ENCODE results near the gene PLK3.

DNA sequence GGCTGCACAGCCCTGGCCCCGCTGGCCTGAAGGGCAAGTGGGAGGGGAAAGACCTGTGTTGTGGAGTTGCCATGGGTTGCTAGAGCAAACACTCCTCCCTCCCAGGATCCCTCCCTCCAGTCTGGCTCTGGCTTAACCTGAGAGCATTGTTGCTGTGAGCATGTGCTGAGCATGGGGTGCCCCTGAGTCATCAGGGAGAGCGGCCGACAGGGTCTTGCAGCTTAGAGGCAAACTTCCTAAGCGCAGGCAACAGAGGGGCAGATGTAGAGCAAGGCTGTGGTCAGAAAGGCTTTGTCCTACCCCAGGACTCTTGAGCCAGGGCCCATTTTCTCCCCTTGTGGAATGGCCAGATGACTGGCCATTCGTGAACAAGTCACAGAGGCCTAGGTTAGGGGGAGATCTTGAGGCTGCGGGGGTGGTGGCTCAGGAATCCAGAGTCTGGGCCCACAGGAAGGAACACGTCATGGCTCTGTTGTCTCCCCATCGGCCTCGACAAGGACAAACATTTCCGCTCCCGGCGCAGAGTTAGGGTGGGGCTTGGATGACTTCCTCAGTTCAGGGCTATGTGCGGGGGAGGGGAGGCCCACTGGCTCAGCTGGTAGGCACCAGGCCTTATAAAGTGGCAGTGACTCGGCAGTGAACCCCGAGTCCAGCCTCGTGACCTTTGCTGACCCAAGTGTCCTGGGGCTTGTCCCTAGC, 7.3 kb downstream of the PLK3 start:
- no peak for TF ChIP-seq EZH2 (IDR thresholded peaks at IDR 0.05; ENCODE audit: borderline replicate concordance, low read length)
- TF ChIP-seq, protein P1, sequence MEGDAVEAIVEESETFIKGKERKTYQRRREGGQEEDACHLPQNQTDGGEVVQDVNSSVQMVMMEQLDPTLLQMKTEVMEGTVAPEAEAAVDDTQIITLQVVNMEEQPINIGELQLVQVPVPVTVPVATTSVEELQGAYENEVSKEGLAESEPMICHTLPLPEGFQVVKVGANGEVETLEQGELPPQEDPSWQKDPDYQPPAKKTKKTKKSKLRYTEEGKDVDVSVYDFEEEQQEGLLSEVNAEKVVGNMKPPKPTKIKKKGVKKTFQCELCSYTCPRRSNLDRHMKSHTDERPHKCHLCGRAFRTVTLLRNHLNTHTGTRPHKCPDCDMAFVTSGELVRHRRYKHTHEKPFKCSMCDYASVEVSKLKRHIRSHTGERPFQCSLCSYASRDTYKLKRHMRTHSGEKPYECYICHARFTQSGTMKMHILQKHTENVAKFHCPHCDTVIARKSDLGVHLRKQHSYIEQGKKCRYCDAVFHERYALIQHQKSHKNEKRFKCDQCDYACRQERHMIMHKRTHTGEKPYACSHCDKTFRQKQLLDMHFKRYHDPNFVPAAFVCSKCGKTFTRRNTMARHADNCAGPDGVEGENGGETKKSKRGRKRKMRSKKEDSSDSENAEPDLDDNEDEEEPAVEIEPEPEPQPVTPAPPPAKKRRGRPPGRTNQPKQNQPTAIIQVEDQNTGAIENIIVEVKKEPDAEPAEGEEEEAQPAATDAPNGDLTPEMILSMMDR (conservative IDR thresholded peaks at IDR 0.05 in 1 of 2, IDR thresholded peaks at IDR 0.05 in 1 of 2; ENCODE audit: extremely low read depth in 1 of 2, insufficient read depth in 1 of 2, low read depth in 1 of 2, low read length in 2 of 2), result no peak

Measured in mammary epithelial cell (primary cell).